ENCODE results near the gene TMEM201.

DNA sequence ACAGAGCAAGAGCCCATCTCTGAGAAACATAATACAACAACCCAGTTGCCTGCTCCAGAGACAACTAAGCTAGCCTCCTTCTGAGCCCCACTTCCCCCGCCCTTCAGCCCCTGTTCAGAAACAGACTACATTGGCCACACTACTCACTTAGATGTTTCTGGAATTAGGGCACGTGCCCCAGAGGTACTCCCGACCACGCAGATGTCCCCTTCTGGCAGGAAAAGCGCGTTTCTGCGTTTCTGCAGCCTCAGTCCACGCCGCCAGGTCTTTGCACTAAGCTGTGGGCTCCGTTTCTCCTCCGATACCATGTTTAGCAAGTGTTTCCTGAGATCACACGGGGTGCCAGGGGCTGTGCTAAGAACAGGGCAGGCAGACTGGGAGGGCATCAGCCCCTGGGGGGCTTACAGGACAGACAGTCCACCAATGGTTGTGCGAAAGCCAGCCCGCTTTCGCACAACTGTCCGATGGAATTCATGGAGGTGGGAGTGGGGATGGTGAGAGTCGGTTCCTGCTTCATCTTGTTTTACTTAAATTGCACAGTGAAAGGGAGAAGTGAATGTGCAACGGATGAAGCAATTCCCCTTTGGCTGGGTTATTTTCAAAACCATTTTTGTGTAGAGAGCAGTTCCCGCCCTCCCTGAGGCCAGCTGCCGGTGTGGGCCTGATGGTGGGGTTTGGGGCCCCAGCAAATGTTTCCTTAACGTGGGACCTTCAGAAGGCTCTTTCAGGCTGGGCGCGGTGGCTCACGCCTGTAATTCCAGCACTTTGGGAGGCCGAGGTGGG, 65.5 kb downstream of the TMEM201 start:
- TF ChIP-seq SUZ12 (IDR thresholded peaks at IDR 0.05; ENCODE audit: extremely low read depth, insufficient read depth, insufficient read length) (no peak), YY1 (IDR thresholded peaks at IDR 0.05; ENCODE audit: insufficient read depth, insufficient read length) (no peak)

All from NT2/D1 (cell line).